GM19372 (cell line): ENCODE results near the gene ACBD7.

Experiments
- ATAC-seq: cut with Tn5 transposase; IDR thresholded peaks from one replicate; pipeline ENCODE4 v1.9.1; 2021; ENCODE audit warnings: mild to moderate bottlenecking, low read depth, moderate library complexity; ENCODE audit not compliant: unreplicated experiment

Gene ACBD7

GRCh38 chr10:15027741-15028140 lies 60.8 kb downstream of the ACBD7 start:
- no peak for ATAC-seq
